22Rv1 (cell line): Measurements from ENCODE around the gene RNF152.
"Not testable (repeated sequence)": the region's sequence is repeated elsewhere in the genome, so short reads cannot be mapped to it uniquely, and the experiment has no call there.

Source experiments
- ZFX ChIP-seq: fragments of 450-650 bp; IDR thresholded peaks from 2 replicates; pipeline ENCODE4 v1.6.1; 2017; ENCODE audit warnings: antibody characterized with exemption, borderline replicate concordance
- TF ChIP-seq, protein P1 (sequence below): fragments of 450-650 bp; IDR thresholded peaks from 2 replicates; pipeline ENCODE4 v1.5.1; 2017; ENCODE audit warnings: mild to moderate bottlenecking

- TF ChIP-seq, protein P1, sequence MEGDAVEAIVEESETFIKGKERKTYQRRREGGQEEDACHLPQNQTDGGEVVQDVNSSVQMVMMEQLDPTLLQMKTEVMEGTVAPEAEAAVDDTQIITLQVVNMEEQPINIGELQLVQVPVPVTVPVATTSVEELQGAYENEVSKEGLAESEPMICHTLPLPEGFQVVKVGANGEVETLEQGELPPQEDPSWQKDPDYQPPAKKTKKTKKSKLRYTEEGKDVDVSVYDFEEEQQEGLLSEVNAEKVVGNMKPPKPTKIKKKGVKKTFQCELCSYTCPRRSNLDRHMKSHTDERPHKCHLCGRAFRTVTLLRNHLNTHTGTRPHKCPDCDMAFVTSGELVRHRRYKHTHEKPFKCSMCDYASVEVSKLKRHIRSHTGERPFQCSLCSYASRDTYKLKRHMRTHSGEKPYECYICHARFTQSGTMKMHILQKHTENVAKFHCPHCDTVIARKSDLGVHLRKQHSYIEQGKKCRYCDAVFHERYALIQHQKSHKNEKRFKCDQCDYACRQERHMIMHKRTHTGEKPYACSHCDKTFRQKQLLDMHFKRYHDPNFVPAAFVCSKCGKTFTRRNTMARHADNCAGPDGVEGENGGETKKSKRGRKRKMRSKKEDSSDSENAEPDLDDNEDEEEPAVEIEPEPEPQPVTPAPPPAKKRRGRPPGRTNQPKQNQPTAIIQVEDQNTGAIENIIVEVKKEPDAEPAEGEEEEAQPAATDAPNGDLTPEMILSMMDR = not testable (repeated sequence)
- TF ChIP-seq ZFX = not testable (repeated sequence)
Observed at GRCh38 chr18:61776201-61776600, 116.6 kb downstream of the RNF152 start.
